Central memory CD8-positive, alpha-beta T cell (primary cell): ENCODE measurements around the gene RUFY3.
"Not testable (repeated sequence)": the region's sequence is repeated elsewhere in the genome, so short reads cannot be mapped to it uniquely, and the experiment has no call there.

Source experiments
- ATAC-seq: fragments of 150-1000 bp; cut with Tn5 transposase; replicated peaks from 2 replicates; pipeline ENCODE4 v1.10.0; 2022; ENCODE audit warnings: mild to moderate bottlenecking, moderate FRiP score, moderate number of reproducible peaks; ENCODE audit not compliant: poor library complexity, severe bottlenecking; ENCODE audit errors: extremely low read depth
- DNase-seq, 2 donors: peaks; one replicate each; pipeline ENCODE4 v3.0.0; 2021; ENCODE audit warnings: low spot score in 2 of 2
- H3K27ac Mint-ChIP-seq: one replicate; pipeline ENCODE4 v1.8.0; 2022; ENCODE audit warnings: low read depth, mild to moderate bottlenecking, moderate library complexity, mixed read lengths
- H3K27me3 Mint-ChIP-seq: one replicate; pipeline ENCODE4 v1.8.0; 2022; ENCODE audit warnings: mixed read lengths
- H3K36me3 Mint-ChIP-seq: one replicate; pipeline ENCODE4 v1.8.0; 2022; ENCODE audit warnings: mild to moderate bottlenecking, moderate library complexity, mixed read lengths; ENCODE audit not compliant: insufficient read depth
- H3K4me1 Mint-ChIP-seq: one replicate; pipeline ENCODE4 v1.8.0; 2022; ENCODE audit warnings: mixed read lengths
- H3K4me3 Mint-ChIP-seq: one replicate; pipeline ENCODE4 v1.8.0; 2022; ENCODE audit warnings: mild to moderate bottlenecking, moderate library complexity, mixed read lengths
- H3K9me3 Mint-ChIP-seq: one replicate; pipeline ENCODE4 v1.8.0; 2022; ENCODE audit warnings: mixed read lengths

Gene RUFY3, protein sequence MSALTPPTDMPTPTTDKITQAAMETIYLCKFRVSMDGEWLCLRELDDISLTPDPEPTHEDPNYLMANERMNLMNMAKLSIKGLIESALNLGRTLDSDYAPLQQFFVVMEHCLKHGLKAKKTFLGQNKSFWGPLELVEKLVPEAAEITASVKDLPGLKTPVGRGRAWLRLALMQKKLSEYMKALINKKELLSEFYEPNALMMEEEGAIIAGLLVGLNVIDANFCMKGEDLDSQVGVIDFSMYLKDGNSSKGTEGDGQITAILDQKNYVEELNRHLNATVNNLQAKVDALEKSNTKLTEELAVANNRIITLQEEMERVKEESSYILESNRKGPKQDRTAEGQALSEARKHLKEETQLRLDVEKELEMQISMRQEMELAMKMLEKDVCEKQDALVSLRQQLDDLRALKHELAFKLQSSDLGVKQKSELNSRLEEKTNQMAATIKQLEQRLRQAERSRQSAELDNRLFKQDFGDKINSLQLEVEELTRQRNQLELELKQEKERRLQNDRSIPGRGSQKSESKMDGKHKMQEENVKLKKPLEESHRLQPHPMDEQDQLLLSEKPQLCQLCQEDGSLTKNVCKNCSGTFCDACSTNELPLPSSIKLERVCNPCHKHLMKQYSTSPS

DNA sequence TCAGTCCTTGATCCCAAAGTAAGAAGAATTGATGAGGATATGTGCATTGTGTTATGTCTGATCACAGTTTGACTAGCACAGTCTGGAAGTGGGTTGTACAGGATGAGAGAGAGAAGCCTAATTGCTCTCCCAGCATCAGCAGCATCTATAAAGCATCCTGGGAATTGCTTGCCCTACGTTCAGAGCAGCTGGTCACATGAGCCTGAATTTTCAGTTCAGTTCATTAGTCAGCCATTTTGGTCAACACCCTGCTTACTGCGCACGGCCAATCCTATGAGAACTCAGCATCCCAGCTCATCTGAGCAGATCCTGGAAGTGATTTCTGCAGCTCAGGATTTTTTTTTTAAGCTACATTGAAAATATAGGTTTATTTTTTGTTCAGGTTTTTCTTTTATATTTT lies at the start of gene RUFY3:
Gene RUFY3 (plus strand): TSS at position 218 of the 400 bp plus-strand sequence. CDS start 610 bp downstream, outside the sequence.
- H3K36me3 Mint-ChIP-seq = peaks cover 2% of the 10 kb centered on the region
- DNase-seq (no peak), ATAC-seq (no peak)
- H3K27ac Mint-ChIP-seq = peak within 1 kb of the TSS; percentile 35
- no peaks in the 10 kb centered on the region for H3K27me3 Mint-ChIP-seq
- peaks cover 17% of the 10 kb centered on the region for H3K4me1 Mint-ChIP-seq
- H3K4me3 Mint-ChIP-seq = no peak within 1 kb of the TSS
- H3K9me3 Mint-ChIP-seq = no peaks in the 10 kb centered on the region

DNA sequence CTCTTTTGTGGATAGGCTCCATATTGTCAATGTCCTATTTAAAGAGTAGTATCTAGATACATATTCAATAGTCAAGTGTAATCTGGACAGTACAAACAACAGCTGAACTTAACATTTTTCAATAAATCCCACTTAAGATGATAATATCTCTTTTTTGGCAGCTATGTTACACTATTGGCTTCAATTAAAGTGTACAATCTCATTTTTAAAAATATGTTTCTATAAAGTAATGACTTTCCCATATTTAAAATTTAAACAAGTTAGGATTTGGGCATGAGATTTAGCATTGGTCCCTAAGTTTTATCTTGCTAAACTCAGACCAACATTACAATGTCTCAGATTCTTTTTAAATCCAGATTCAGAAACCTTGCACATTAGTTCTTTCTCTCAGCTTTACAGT lies 47.6 kb upstream of the RUFY3 start:
- ATAC-seq = no peak
- Mint-ChIP-seq H3K4me1 (no peaks in the 10 kb centered on the region), H3K9me3 (no peaks in the 10 kb centered on the region), H3K36me3 (no peaks in the 10 kb centered on the region), H3K4me3 (no peak overlapping the region), H3K27ac (no peak overlapping the region), H3K27me3 (peaks cover 30% of the 10 kb centered on the region)
- no peak for DNase-seq

DNA sequence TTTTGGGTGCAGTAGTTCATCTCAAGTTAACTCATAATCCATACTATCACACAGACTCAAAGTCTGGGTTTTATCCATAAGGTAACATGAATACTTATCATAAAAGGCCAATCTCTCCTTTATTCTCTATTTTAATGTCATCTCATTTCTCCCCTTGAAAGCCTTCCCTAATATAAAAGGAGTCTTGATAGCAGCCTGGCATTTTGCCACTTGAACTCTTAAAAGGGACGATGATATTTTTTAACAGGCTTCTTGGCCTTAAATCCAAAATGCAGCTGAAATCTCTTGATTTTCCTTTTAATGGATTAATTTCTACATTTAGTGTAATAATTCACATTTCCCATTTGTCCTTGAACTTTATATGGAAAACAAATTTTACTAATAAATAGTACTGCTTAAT lies 47.0 kb upstream of the RUFY3 start:
- ATAC-seq (no peak), DNase-seq (no peak)
- no peaks in the 10 kb centered on the region for H3K4me1 Mint-ChIP-seq
- H3K9me3 Mint-ChIP-seq = no peaks in the 10 kb centered on the region
- no peaks in the 10 kb centered on the region for H3K36me3 Mint-ChIP-seq
- H3K4me3 Mint-ChIP-seq = no peak overlapping the region
- peaks cover 29% of the 10 kb centered on the region for H3K27me3 Mint-ChIP-seq
- no peak overlapping the region for H3K27ac Mint-ChIP-seq

DNA sequence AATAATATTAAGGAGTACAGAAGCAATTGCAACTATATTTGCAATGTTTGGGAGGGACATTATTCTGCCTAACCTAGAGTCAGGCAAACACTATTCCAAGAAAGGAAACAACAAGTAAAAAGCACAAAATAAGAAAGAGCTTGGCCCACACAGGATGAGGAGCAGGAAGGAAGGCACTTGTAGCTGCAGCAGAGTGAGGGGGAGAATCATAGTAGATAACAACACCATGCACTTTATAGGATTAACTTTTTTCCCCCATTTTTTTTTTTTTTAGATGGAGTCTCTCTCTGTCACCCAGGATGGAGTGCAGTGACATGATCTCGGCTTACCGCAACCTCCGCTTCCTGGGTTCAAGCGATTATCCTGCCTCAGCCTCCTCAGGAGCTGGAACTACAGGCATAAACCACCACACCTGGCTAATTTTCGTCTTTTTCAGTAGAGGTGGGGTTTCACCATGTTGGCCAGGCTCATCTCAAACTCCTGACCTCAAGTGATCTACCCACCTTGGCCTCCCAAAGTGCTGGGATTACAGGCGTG lies 45.1 kb upstream of the RUFY3 start:
- H3K4me1 Mint-ChIP-seq = no peaks in the 10 kb centered on the region
- H3K27ac Mint-ChIP-seq = no peak overlapping the region
- H3K36me3 Mint-ChIP-seq = no peaks in the 10 kb centered on the region
- H3K4me3 Mint-ChIP-seq = no peak overlapping the region
- no peak for DNase-seq
- H3K9me3 Mint-ChIP-seq = no peaks in the 10 kb centered on the region
- H3K27me3 Mint-ChIP-seq = peaks cover 11% of the 10 kb centered on the region
- no peak for ATAC-seq

DNA sequence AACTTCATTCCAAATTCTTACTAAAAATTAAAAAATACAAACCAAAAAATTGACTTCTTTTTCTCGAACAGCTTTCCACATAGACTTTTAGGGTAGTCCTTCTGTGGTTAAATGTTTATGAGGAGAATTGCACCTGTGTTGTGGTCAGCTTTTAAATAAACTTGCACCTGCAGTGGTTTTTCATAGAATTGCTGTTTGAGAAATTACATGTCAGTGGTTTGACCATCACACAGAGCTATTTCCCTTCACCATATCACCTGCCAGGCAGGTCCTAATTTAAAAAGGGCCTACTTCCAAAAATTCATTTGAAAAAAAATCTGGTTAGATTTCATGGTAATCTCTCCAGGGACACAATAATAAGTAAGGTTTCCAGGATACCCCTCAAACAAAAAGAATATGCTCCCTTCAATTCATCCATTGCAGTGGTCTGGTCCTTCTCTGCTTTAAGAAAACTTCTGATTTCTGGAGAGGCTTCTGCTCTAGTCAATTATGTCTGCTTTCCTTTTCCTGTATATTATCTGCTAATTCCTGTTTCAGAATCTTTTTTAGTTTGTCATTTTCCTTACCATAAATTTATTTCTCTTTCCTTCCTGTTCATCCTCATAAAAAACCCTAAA lies 43.3 kb upstream of the RUFY3 start:
- no peak for DNase-seq
- H3K4me3 Mint-ChIP-seq = no peak overlapping the region
- no peaks in the 10 kb centered on the region for H3K4me1 Mint-ChIP-seq
- no peak overlapping the region for H3K27ac Mint-ChIP-seq
- H3K27me3 Mint-ChIP-seq = peaks cover 6% of the 10 kb centered on the region
- no peak for ATAC-seq
- H3K36me3 Mint-ChIP-seq = no peaks in the 10 kb centered on the region
- no peaks in the 10 kb centered on the region for H3K9me3 Mint-ChIP-seq

DNA sequence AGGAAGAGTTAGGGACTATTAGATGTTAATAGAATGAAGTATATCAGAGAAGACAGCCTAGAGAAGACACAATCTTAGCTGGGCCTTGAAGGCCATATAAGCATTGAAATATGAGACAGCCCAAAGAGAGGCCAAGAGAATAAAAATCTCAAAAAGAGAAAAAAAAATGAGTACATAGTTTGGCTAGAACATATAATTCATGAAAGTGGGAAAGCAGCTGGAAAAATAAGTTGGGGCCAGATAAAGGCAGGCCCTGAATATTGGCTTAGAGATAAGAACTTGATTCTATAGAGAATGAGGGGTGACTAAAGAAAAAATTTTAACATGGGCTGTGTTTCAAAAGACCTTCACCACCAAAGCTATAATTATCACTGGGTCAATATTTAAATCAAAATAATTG lies 40.8 kb upstream of the RUFY3 start:
- no peaks in the 10 kb centered on the region for H3K4me1 Mint-ChIP-seq
- H3K4me3 Mint-ChIP-seq = no peak overlapping the region
- H3K36me3 Mint-ChIP-seq = no peaks in the 10 kb centered on the region
- no peak overlapping the region for H3K27ac Mint-ChIP-seq
- DNase-seq (no peak), ATAC-seq (no peak)
- H3K27me3 Mint-ChIP-seq = no peaks in the 10 kb centered on the region
- H3K9me3 Mint-ChIP-seq = no peaks in the 10 kb centered on the region

DNA sequence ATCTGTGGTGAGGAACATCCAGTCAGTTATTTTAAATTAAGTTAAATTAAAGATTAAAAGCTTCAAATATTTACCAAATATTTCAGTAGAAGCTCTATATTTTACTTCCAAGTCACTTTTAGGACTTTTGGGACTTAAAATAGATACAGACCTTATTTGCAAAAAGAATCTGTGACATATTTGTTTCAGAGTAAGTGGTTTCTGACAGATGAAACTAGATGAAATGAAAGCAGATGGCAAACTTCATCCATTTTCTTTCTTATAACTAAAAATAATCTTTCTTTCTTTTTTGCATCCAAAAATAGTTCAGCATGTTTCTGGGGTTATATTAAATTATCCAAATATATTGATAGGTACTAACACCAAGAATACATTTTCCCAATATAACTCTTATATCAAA lies 40.1 kb upstream of the RUFY3 start:
- no peak for ATAC-seq
- no peak for DNase-seq
- Mint-ChIP-seq H3K27ac (no peak overlapping the region), H3K4me1 (no peaks in the 10 kb centered on the region), H3K9me3 (no peaks in the 10 kb centered on the region), H3K36me3 (no peaks in the 10 kb centered on the region), H3K27me3 (no peaks in the 10 kb centered on the region), H3K4me3 (no peak overlapping the region)

DNA sequence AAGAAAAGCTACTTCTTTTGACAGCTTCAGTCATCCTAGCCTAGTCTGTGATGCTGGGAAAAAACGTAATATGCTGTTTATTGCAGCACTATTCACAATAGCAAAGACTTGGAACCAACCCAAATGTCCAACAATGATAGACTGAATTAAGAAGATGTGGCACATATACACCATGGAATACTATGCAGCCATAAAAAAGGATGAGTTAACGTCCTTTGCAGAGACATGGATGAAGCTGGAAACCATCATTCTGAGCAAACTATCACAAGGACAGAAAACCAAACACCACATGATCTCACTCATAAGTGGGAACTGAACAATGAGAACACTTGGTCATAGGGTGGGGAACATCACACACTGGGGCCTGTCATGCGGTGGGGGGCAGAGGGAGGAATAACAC lies 39.6 kb upstream of the RUFY3 start:
- H3K27me3 Mint-ChIP-seq, H3K36me3 Mint-ChIP-seq, DNase-seq, H3K27ac Mint-ChIP-seq, H3K4me3 Mint-ChIP-seq, ATAC-seq, H3K9me3 Mint-ChIP-seq, H3K4me1 Mint-ChIP-seq: not testable (repeated sequence)

DNA sequence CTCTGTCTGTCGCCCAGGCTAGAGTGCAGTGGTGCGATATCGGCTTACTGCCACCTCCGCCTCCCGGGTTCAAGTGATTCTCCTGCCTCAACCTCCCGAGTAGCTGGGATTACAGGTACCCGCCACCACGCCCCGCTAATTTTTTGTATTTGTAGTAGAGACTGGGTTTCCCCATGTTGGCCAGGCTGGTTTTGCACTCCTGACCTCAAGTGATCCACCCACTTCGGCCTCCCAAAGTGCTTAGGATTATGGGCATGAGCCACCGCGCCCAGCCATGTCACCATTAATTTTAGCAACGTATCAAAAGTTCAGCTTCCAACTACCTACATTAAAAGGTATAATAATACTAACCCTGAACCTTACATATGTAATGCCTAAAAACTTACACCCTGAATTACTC lies 34.4 kb upstream of the RUFY3 start:
- ATAC-seq = no peak
- H3K9me3 Mint-ChIP-seq = no peaks in the 10 kb centered on the region
- peak overlapping the region; percentile 93 for H3K4me3 Mint-ChIP-seq
- H3K4me1 Mint-ChIP-seq = peaks cover 33% of the 10 kb centered on the region
- H3K27me3 Mint-ChIP-seq = no peaks in the 10 kb centered on the region
- H3K36me3 Mint-ChIP-seq = peaks cover 26% of the 10 kb centered on the region
- no peak for DNase-seq
- H3K27ac Mint-ChIP-seq = peak overlapping the region; percentile 96

DNA sequence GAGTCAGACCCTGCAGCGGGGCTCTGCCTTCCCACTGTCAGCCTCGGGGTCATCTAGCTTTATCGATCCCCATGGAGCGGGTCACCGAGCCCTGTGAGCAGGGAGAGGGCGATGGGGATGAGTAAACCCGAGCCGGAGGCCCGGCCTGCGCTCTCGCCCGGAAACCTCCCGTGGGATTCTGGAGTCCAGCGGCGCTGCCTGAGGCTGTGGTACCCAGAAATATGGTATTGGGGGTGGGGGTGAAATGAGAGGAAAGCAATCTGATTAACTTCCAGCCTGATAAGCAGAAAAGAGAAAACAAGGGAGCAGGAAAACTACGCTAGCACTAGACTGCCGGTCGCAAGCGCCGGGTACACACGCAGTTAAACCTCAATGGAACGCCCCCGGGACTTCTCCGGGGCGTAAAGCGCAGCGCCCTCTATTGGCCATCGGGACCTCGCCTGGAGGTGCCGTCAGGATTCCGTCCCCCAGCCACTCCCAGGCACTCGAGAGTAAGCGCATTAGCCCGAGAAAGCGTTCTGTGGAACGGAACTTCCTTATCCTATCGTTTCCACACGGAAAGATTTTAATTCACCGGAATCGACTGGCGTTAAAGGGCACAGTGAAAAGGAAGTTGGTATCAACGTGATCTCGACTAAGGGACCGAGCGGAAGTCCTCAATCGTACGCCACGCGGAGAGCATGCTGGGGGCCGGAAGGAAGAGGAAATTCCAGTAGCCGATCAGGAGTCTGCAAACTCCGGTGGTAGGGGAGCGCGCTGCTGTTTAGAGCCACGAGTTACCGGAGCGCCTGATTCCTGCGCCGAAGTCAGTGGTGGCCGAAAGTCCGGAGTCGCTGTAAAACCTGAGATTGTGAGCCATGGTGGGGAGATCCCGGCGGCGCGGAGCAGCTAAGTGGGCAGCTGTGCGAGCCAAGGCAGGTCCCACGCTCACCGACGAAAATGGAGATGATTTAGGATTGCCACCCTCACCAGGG lies 33.7 kb upstream of the RUFY3 start, which contains the start of gene UTP3:
Gene UTP3 (plus strand): TSS at position 712 of the 974 bp plus-strand sequence. CDS start 146 bp downstream, at position 858.
- peak within 1 kb of the TSS; percentile 96 for H3K27ac Mint-ChIP-seq
- no peaks in the 10 kb centered on the region for H3K9me3 Mint-ChIP-seq
- DNase-seq = peak; percentile 88 to 90
- H3K27me3 Mint-ChIP-seq = no peaks in the 10 kb centered on the region
- H3K36me3 Mint-ChIP-seq = peaks cover 26% of the 10 kb centered on the region
- peaks cover 33% of the 10 kb centered on the region for H3K4me1 Mint-ChIP-seq
- H3K4me3 Mint-ChIP-seq = peak within 1 kb of the TSS; percentile 93
- peak; percentile 90 for ATAC-seq

DNA sequence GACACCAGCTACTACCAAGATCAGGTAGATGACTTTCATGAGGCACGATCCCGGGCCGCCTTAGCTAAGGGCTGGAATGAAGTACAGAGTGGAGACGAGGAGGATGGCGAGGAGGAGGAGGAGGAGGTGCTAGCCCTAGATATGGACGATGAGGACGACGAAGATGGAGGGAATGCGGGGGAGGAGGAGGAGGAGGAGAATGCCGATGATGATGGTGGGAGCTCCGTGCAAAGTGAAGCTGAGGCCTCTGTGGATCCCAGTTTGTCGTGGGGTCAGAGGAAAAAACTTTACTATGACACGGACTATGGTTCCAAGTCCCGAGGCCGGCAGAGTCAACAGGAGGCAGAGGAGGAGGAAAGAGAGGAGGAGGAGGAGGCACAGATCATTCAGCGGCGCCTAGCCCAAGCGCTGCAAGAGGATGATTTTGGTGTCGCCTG lies 33.0 kb upstream of the RUFY3 start:
- peak overlapping the region; percentile 93 for H3K4me3 Mint-ChIP-seq
- no peak for DNase-seq
- H3K36me3 Mint-ChIP-seq = peaks cover 27% of the 10 kb centered on the region
- H3K4me1 Mint-ChIP-seq = peaks cover 33% of the 10 kb centered on the region
- no peaks in the 10 kb centered on the region for H3K27me3 Mint-ChIP-seq
- no peaks in the 10 kb centered on the region for H3K9me3 Mint-ChIP-seq
- ATAC-seq = peak; percentile 5
- peak overlapping the region; percentile 96 for H3K27ac Mint-ChIP-seq

DNA sequence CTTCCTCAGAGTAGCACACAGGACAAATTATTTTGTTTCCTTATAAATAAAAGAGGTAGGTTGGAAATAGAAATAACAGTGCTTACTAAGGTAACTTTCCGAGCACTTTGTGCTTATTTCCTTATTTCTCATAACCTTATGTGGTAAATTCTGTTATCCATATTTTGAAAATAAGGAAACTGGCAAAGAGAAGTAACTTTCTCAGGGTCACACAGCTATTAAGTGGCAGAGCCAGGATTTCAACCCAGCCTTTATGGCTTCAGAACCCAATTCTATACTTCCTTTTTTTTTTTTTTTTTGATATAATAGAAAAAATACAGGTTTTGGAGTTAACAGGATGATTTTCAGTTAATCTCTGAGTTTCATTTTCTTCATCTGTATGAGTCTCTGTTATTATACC lies 30.1 kb upstream of the RUFY3 start:
- Mint-ChIP-seq H3K36me3 (peaks cover 27% of the 10 kb centered on the region), H3K4me3 (no peak overlapping the region), H3K27me3 (no peaks in the 10 kb centered on the region), H3K4me1 (peaks cover 33% of the 10 kb centered on the region), H3K9me3 (no peaks in the 10 kb centered on the region), H3K27ac (no peak overlapping the region)
- ATAC-seq (no peak), DNase-seq (no peak)
